DOHH2 (cell line): ENCODE measurements around the gene BCL3.
"Not testable (repeated sequence)": the region's sequence is repeated elsewhere in the genome, so short reads cannot be mapped to it uniquely, and the experiment has no call there.

Experiments
- H3F3A ChIP-seq: fragments of 200-600 bp; sonication (generic), shearing (Covaris generic); 2 replicates; pipeline ENCODE4 v1.6.0; 2016; ENCODE audit warnings: antibody characterized with exemption, mild to moderate bottlenecking; ENCODE audit not compliant: control insufficient read depth, insufficient read depth
- H3K27ac ChIP-seq: fragments of 200-600 bp; sonication (generic); 2 replicates; pipeline ENCODE4 v1.5.1; 2014; ENCODE audit warnings: low read depth, mild to moderate bottlenecking, low read length, moderate library complexity
- H3K27me3 ChIP-seq: fragments of 200-600 bp; sonication (generic); 2 replicates; pipeline ENCODE4 v1.6.1; 2014; ENCODE audit warnings: mild to moderate bottlenecking, low read length, mixed read lengths; ENCODE audit not compliant: control insufficient read depth
- H3K36me3 ChIP-seq: fragments of 200-600 bp; sonication (generic); 2 replicates; pipeline ENCODE4 v1.6.1; 2014; ENCODE audit warnings: mild to moderate bottlenecking, low read length, moderate library complexity, mixed read lengths; ENCODE audit not compliant: control insufficient read depth
- H3K4me1 ChIP-seq: fragments of 200-600 bp; sonication (generic); 2 replicates; pipeline ENCODE4 v1.6.1; 2014; ENCODE audit warnings: mild to moderate bottlenecking, low read length, mixed read lengths; ENCODE audit not compliant: control insufficient read depth
- H3K4me2 ChIP-seq: fragments of 200-600 bp; sonication (generic); 2 replicates; pipeline ENCODE4 v1.6.0; 2014; ENCODE audit warnings: mild to moderate bottlenecking, low read length, moderate library complexity
- H3K4me3 ChIP-seq: fragments of 200-600 bp; sonication (generic); 2 replicates; pipeline ENCODE4 v1.5.1; 2014; ENCODE audit warnings: mild to moderate bottlenecking, low read length, mixed read lengths
- H3K79me2 ChIP-seq: fragments of 200-600 bp; sonication (generic); 2 replicates; pipeline ENCODE4 v1.6.1; 2014; ENCODE audit warnings: mild to moderate bottlenecking, low read length, mixed read lengths; ENCODE audit not compliant: control insufficient read depth
- H3K9me2 ChIP-seq: fragments of 200-600 bp; sonication (generic); replicated peaks from 2 replicates; pipeline ENCODE4 v1.6.1; 2014; ENCODE audit warnings: mild to moderate bottlenecking, low read length, mixed read lengths; ENCODE audit not compliant: control insufficient read depth
- H3K9me3 ChIP-seq: fragments of 200-600 bp; sonication (generic); 2 replicates; pipeline ENCODE4 v1.6.1; 2014; ENCODE audit warnings: antibody characterized with exemption, low read length, mixed read lengths; ENCODE audit not compliant: control insufficient read depth, insufficient read depth
- H4K20me1 ChIP-seq: fragments of 200-600 bp; sonication (generic); 2 replicates; pipeline ENCODE4 v1.6.0; 2014; ENCODE audit warnings: low read depth, mild to moderate bottlenecking, antibody characterized with exemption, low read length, moderate library complexity; ENCODE audit not compliant: control insufficient read depth, insufficient read depth
- CTCF ChIP-seq: fragments of 200-600 bp; sonication (generic); IDR thresholded peaks from one replicate; pipeline ENCODE4 v1.5.1; 2014; ENCODE audit warnings: antibody characterized with exemption, mild to moderate bottlenecking, low read depth, low read length; ENCODE audit not compliant: poor library complexity, severe bottlenecking
- EZH2phosphoT487 ChIP-seq: fragments of 200-600 bp; sonication (generic); IDR thresholded peaks from 2 replicates; pipeline ENCODE4 v1.6.1; 2017; ENCODE audit warnings: borderline replicate concordance, mild to moderate bottlenecking, antibody characterized with exemption, low read length, moderate library complexity, mixed read lengths

Gene BCL3

DNA sequence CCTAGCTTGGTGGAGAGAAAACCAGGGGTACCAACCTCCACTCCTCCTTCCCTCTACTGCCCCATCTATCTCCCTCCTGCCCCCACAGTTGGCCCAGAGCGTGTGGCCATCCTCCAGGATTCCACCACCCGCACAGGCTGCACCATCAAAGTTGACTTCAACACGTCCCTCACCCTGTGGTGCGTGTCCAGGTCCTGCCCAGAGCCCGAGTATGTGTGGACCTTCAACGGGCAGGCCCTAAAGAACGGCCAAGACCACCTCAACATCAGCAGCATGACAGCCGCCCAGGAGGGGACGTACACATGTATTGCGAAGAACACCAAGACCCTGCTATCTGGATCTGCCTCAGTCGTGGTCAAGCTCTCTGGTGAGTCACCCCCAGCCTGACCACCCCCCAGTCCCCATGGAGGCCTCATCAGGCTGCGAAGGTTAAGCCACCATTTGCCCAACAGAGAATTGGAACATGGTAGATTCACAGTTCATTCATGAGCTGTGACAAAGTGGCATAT lies 43.0 kb upstream of the BCL3 start:
- H3K27ac ChIP-seq, result no peak overlapping the region
- no peak overlapping the region for H3K4me2 ChIP-seq
- no peaks in the 10 kb centered on the region for H3K36me3 ChIP-seq
- no peaks in the 10 kb centered on the region for H3K9me2 ChIP-seq
- H3K79me2 ChIP-seq, result no peaks in the 10 kb centered on the region
- H3K4me1 ChIP-seq, result no peaks in the 10 kb centered on the region
- no peaks in the 10 kb centered on the region for H3K9me3 ChIP-seq
- H4K20me1 ChIP-seq, result no peaks in the 10 kb centered on the region
- H3K27me3 ChIP-seq, result no peaks in the 10 kb centered on the region
- no peak overlapping the region for H3K4me3 ChIP-seq
- TF ChIP-seq EZH2phosphoT487 (no peak), CTCF (no peak)
- H3F3A ChIP-seq, result no peaks in the 10 kb centered on the region

DNA sequence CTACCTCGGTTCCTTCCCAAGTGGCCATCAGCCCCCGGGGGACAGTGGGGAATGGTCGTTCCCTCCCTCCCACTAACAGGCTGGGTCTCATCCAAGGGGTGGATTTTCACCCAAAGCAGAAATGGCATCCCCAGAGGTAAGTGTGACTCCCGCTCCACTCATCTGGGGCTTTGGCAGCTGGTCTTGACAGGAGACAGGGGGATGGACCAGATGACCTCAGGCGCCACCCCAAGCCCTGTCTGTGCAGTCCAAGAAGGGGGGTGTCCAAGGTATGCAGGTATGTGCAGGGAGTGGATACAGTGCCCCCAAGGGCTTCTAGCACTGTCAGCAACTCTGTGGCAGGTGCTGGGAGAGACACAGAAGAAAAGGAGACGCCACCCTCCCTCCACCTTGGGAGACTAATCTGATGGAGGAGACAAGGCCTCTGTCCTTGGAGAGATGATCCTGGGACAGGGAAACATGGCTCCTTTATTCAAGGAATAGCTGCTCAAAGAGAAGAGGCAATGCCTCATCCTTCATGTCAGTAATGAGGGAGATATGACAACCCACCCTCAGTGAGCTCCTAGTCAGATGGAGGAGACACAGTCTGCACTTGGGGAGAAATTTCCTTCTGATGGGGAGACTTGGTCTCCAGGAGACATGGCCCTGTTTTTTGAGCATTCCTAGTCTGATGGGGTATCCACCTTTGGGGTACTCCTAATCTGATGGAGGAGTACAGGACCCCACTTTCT lies 41.8 kb upstream of the BCL3 start:
- H3K36me3 ChIP-seq, result no peaks in the 10 kb centered on the region
- no peaks in the 10 kb centered on the region for H3K9me3 ChIP-seq
- H3K27me3 ChIP-seq, result no peaks in the 10 kb centered on the region
- no peaks in the 10 kb centered on the region for H3K79me2 ChIP-seq
- H3K9me2 ChIP-seq, result no peaks in the 10 kb centered on the region
- H3K4me2 ChIP-seq, result no peak overlapping the region
- no peaks in the 10 kb centered on the region for H3F3A ChIP-seq
- no peak overlapping the region for H3K4me3 ChIP-seq
- H4K20me1 ChIP-seq, result no peaks in the 10 kb centered on the region
- H3K27ac ChIP-seq, result no peak overlapping the region
- no peaks in the 10 kb centered on the region for H3K4me1 ChIP-seq
- TF ChIP-seq EZH2phosphoT487, result no peak
- no peak for TF ChIP-seq CTCF

GRCh38 chr19:44707794-44708193 lies 40.7 kb upstream of the BCL3 start:
- TF ChIP-seq EZH2phosphoT487 (no peak), CTCF (no peak)
- Histone ChIP-seq H3K79me2 (no peaks in the 10 kb centered on the region), H3F3A (no peaks in the 10 kb centered on the region), H3K4me1 (no peaks in the 10 kb centered on the region), H3K27ac (no peak overlapping the region), H3K27me3 (no peaks in the 10 kb centered on the region), H3K9me3 (no peaks in the 10 kb centered on the region), H3K4me2 (no peak overlapping the region), H3K4me3 (no peak overlapping the region), H3K36me3 (no peaks in the 10 kb centered on the region), H3K9me2 (no peaks in the 10 kb centered on the region), H4K20me1 (no peaks in the 10 kb centered on the region)

DNA sequence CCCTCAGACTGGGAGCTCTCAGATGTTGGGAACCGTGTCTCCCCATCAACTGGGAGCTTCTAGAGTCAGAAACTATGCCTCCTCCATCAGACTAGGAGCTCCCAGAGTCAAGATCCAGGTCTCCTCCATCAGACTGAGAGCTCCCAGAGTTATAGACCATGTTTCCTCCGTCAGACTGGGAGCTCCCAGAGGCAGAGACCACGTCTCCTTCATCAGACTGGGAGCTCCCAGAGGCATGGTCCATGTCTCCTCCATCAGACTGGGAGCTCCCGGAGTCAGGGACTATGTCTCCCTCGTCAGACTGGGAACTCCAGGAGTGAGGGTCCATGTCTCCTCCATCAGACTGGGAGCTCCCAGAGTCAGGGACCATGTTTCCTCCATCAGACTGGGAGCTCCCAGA lies 39.6 kb upstream of the BCL3 start:
- H3K4me2 ChIP-seq, result no peak overlapping the region
- no peak for TF ChIP-seq CTCF
- TF ChIP-seq EZH2phosphoT487, result no peak
- no peaks in the 10 kb centered on the region for H3K9me2 ChIP-seq
- no peaks in the 10 kb centered on the region for H3F3A ChIP-seq
- no peaks in the 10 kb centered on the region for H3K36me3 ChIP-seq
- no peaks in the 10 kb centered on the region for H3K9me3 ChIP-seq
- no peaks in the 10 kb centered on the region for H4K20me1 ChIP-seq
- no peak overlapping the region for H3K4me3 ChIP-seq
- no peaks in the 10 kb centered on the region for H3K27me3 ChIP-seq
- H3K79me2 ChIP-seq, result no peaks in the 10 kb centered on the region
- H3K27ac ChIP-seq, result no peak overlapping the region
- no peaks in the 10 kb centered on the region for H3K4me1 ChIP-seq

GRCh38 chr19:44709434-44710266 lies 38.9 kb upstream of the BCL3 start:
- not testable (repeated sequence) for H3K4me1 ChIP-seq, H3K27me3 ChIP-seq, H3K4me3 ChIP-seq, H3K79me2 ChIP-seq, H3F3A ChIP-seq, H3K4me2 ChIP-seq, H4K20me1 ChIP-seq, H3K27ac ChIP-seq, H3K9me2 ChIP-seq, H3K36me3 ChIP-seq, H3K9me3 ChIP-seq
